ENCODE measurements around the gene DNAJC10. TPM values are rescaled to one million over a fixed set of nuclear protein-coding genes. Genes with fewer than 3 reads are reported as not detected.
"Not testable (repeated sequence)": the region's sequence is repeated elsewhere in the genome, so short reads cannot be mapped to it uniquely, and the experiment has no call there.

Gene DNAJC10
- total RNA-seq, 2 experiments from 2014 or later, result 40.7 to 42.2 TPM

GRCh38 chr2:182779323-182779722 is 63.3 kb downstream of the DNAJC10 start:
- Mint-ChIP-seq H3K4me1 (ENCODE audit: low read depth) (no peaks in the 10 kb centered on the region), H3K36me3 (ENCODE audit: low read depth) (peaks cover 37% of the 10 kb centered on the region), H3K27me3 (no peaks in the 10 kb centered on the region), H3K9me3 (peaks cover 3% of the 10 kb centered on the region), H3K4me3 (no peak overlapping the region), H3K27ac (no peak overlapping the region)
- intact Hi-C loops (cut with micrococcal nuclease), result no loop called here
- TF ChIP-seq CTCF (IDR thresholded peaks at IDR 0.05), result no peak
- POLR2A ChIA-PET, result no interaction called here
- no peak for ATAC-seq
- CTCF ChIA-PET, result interaction anchor here (1.4 kb wide), 1 partner anchor 22 kb away, joined by 3 read pairs; no protein-coding TSS in a partner anchor
- no peak for DNase-seq

GRCh38 chr2:182781099-182781498 is 65.0 kb downstream of the DNAJC10 start:
- peaks cover 29% of the 10 kb centered on the region for H3K36me3 Mint-ChIP-seq (ENCODE audit: low read depth)
- intact Hi-C loops (cut with micrococcal nuclease); H3K27me3 Mint-ChIP-seq; ATAC-seq; H3K4me3 Mint-ChIP-seq; POLR2A ChIA-PET; CTCF ChIA-PET; H3K9me3 Mint-ChIP-seq; DNase-seq; H3K4me1 Mint-ChIP-seq (ENCODE audit: low read depth); H3K27ac Mint-ChIP-seq: not testable (repeated sequence)

GRCh38 chr2:182782686-182783085 is 66.6 kb downstream of the DNAJC10 start:
- ATAC-seq; H3K27me3 Mint-ChIP-seq; POLR2A ChIA-PET; H3K27ac Mint-ChIP-seq; H3K4me3 Mint-ChIP-seq; intact Hi-C loops (cut with micrococcal nuclease); H3K9me3 Mint-ChIP-seq; H3K4me1 Mint-ChIP-seq (ENCODE audit: low read depth); DNase-seq: not testable (repeated sequence)
- H3K36me3 Mint-ChIP-seq (ENCODE audit: low read depth), result peaks cover 24% of the 10 kb centered on the region
- CTCF ChIA-PET, result interaction anchor here (2.7 kb wide), 1 partner anchor 197 kb away, joined by 9 read pairs; no protein-coding TSS in a partner anchor

- H3K9me3 Mint-ChIP-seq, result peaks cover 3% of the 10 kb centered on the region
- peaks cover 17% of the 10 kb centered on the region for H3K36me3 Mint-ChIP-seq (ENCODE audit: low read depth)
- no peak for TF ChIP-seq CTCF (IDR thresholded peaks at IDR 0.05)
- no peak overlapping the region for H3K27ac Mint-ChIP-seq
- H3K4me3 Mint-ChIP-seq, result no peak overlapping the region
- no peak for ATAC-seq
- intact Hi-C loops (cut with micrococcal nuclease), result no loop called here
- no peaks in the 10 kb centered on the region for H3K4me1 Mint-ChIP-seq (ENCODE audit: low read depth)
- no peaks in the 10 kb centered on the region for H3K27me3 Mint-ChIP-seq
- DNase-seq, result no peak
- ChIA-PET POLR2A (no interaction called here), CTCF (interaction anchor here (1.4 to 2.7 kb wide), 3 partner anchors 20 to 196 kb away, joined by 3 to 9 read pairs (median 3); partner anchors contain the start of gene FRZB)
Measured at GRCh38 chr2:182784058-182784706, 68.1 kb downstream of the DNAJC10 start.

- no peak for ATAC-seq
- no peak overlapping the region for H3K27ac Mint-ChIP-seq
- TF ChIP-seq CTCF (IDR thresholded peaks at IDR 0.05), result peak; percentile 5
- CTCF ChIA-PET, result interaction anchor here (1.4 to 2.7 kb wide), 3 partner anchors 20 to 195 kb away, joined by 3 to 9 read pairs (median 3); partner anchors contain the start of gene FRZB
- peaks cover 16% of the 10 kb centered on the region for H3K36me3 Mint-ChIP-seq (ENCODE audit: low read depth)
- no peaks in the 10 kb centered on the region for H3K4me1 Mint-ChIP-seq (ENCODE audit: low read depth)
- POLR2A ChIA-PET, result no interaction called here
- intact Hi-C loops (cut with micrococcal nuclease), result no loop called here
- no peaks in the 10 kb centered on the region for H3K27me3 Mint-ChIP-seq
- no peak for DNase-seq
- no peak overlapping the region for H3K4me3 Mint-ChIP-seq
- H3K9me3 Mint-ChIP-seq, result peaks cover 3% of the 10 kb centered on the region
Measured at GRCh38 chr2:182784777-182785176, 68.7 kb downstream of the DNAJC10 start.

- Mint-ChIP-seq H3K4me3 (no peak overlapping the region), H3K27me3 (no peaks in the 10 kb centered on the region), H3K9me3 (no peaks in the 10 kb centered on the region), H3K36me3 (ENCODE audit: low read depth) (no peaks in the 10 kb centered on the region), H3K4me1 (ENCODE audit: low read depth) (no peaks in the 10 kb centered on the region), H3K27ac (no peak overlapping the region)
- DNase-seq, result no peak
- TF ChIP-seq CTCF (IDR thresholded peaks at IDR 0.05), result no peak
- ChIA-PET CTCF (no interaction called here), POLR2A (no interaction called here)
- no peak for ATAC-seq
- intact Hi-C loops (cut with micrococcal nuclease), result no loop called here
Measured at GRCh38 chr2:182792441-182792840, 76.4 kb downstream of the DNAJC10 start.
